Liver (tissue), 3 donors: ENCODE measurements around the gene TBC1D26.
"Not testable (repeated sequence)": the region's sequence is repeated elsewhere in the genome, so short reads cannot be mapped to it uniquely, and the experiment has no call there.

Source experiments
- ATF3 ChIP-seq: IDR thresholded peaks from 2 replicates; pipeline ENCODE4 v1.6.1; 2016; ENCODE audit warnings: antibody characterized with exemption
- CTCF ChIP-seq: fragments of 150-350 bp; IDR thresholded peaks from 2 replicates; pipeline ENCODE4 v1.5.1; 2017; ENCODE audit warnings: improper control_type of control experiment, low read depth, low read length; ENCODE audit not compliant: missing input control
- EGR1 ChIP-seq, 2 donors: IDR thresholded peaks; 2 replicates each; pipeline ENCODE4 v1.6.1; 2016 to 2018; ENCODE audit warnings: antibody characterized with exemption in 2 of 2, low read depth in 2 of 2
- FOXA1 ChIP-seq: IDR thresholded peaks from 2 replicates; pipeline ENCODE4 v1.6.1; 2016; ENCODE audit warnings: antibody characterized with exemption
- GABPA ChIP-seq, 2 donors: IDR thresholded peaks in 1 of 2; conservative IDR thresholded peaks in 1 of 2; 2 replicates each; pipeline ENCODE4 v1.6.1; 2016; ENCODE audit warnings: antibody characterized with exemption in 2 of 2, mild to moderate bottlenecking in 1 of 2, moderate library complexity in 1 of 2
- HNF4G ChIP-seq: IDR thresholded peaks from 2 replicates; pipeline ENCODE4 v1.6.1; 2016; ENCODE audit warnings: antibody characterized with exemption
- JUND ChIP-seq, 2 donors: IDR thresholded peaks; 2 replicates each; pipeline ENCODE4 v1.6.1; 2016; ENCODE audit warnings: antibody characterized with exemption in 2 of 2
- MAX ChIP-seq: IDR thresholded peaks from 2 replicates; pipeline ENCODE4 v1.6.1; 2016; ENCODE audit warnings: antibody characterized with exemption
- RAD21 ChIP-seq, 2 donors: IDR thresholded peaks; 2 replicates each; pipeline ENCODE4 v1.6.1; 2016; ENCODE audit warnings: antibody characterized with exemption in 2 of 2, mild to moderate bottlenecking in 2 of 2
- REST ChIP-seq: IDR thresholded peaks from 2 replicates; pipeline ENCODE4 v1.6.1; 2016; ENCODE audit warnings: antibody characterized with exemption, mild to moderate bottlenecking
- RXRA ChIP-seq, 2 donors: IDR thresholded peaks; 2 replicates each; pipeline ENCODE4 v1.6.1; 2017 to 2018; ENCODE audit warnings: antibody characterized with exemption in 2 of 2, mild to moderate bottlenecking in 1 of 2
- SP1 ChIP-seq: IDR thresholded peaks from 2 replicates; pipeline ENCODE4 v1.6.1; 2018; ENCODE audit warnings: antibody characterized with exemption, mild to moderate bottlenecking
- TAF1 ChIP-seq: conservative IDR thresholded peaks from 2 replicates; pipeline ENCODE4 v1.6.1; 2016; ENCODE audit warnings: antibody characterized with exemption, mild to moderate bottlenecking
- YY1 ChIP-seq: IDR thresholded peaks from 2 replicates; pipeline ENCODE4 v1.6.1; 2016; ENCODE audit warnings: antibody characterized with exemption, mild to moderate bottlenecking
- donor health status: healthy.
- donor health status: healthy.

GRCh38 chr17:15739259-15739658 is 7.2 kb downstream of the TBC1D26 start:
- not testable (repeated sequence) for TF ChIP-seq CTCF; REST; MAX; JUND (IDR thresholded peaks at IDR 0.05); SP1; RXRA (IDR thresholded peaks at IDR 0.05); ATF3; GABPA (IDR thresholded peaks at IDR 0.05 in 1 of 2, conservative IDR thresholded peaks at IDR 0.05 in 1 of 2); RAD21 (IDR thresholded peaks at IDR 0.05); HNF4G; TAF1; YY1; FOXA1; EGR1 (IDR thresholded peaks at IDR 0.05; ENCODE audit: low read depth in 2 of 2)
